ENCODE measurements around the gene ADGRG6. TPM values are rescaled to one million over a fixed set of nuclear protein-coding genes. Genes with fewer than 3 reads are reported as not detected.

ADGRG6 gene
- polyA plus RNA-seq, 1 of the 3 experiments (the other 2 are of a cell fraction), result 61.5 TPM

- TF ChIP-seq MXI1 (IDR thresholded peaks at IDR 0.05; ENCODE audit: low read depth, low read length) (no peak), SIN3A (IDR thresholded peaks at IDR 0.05; ENCODE audit: borderline replicate concordance, low read depth, low read length) (no peak), CHD2 (IDR thresholded peaks at IDR 0.05; ENCODE audit: low read length, partially characterized antibody) (no peak), FOXJ3 (CRISPR knock-in tag; IDR thresholded peaks at IDR 0.05) (no peak), TCF12 (IDR thresholded peaks at IDR 0.05) (no peak), GATA2 (CRISPR knock-in tag; IDR thresholded peaks at IDR 0.05) (no peak)
These were observed 6.3 kb downstream of the ADGRG6 start (continued) for GRCh38 chr6:142307963-142308748.

- no peak for DNase-seq
- WGBS (ENCODE audit: low lambda C conversion rate), result 83% methylated on average over 2 of the region's 2 CpGs
- no peaks in the 10 kb centered on the region for H3K9me3 ChIP-seq
- no peak overlapping the region; a peak in 1 of 4 replicates for H3K4me3 ChIP-seq (ENCODE audit: low read depth in 2 of 2, low read length in 1 of 2)
- peaks cover 6 to 8% of the 10 kb centered on the region in 2 experiments for H3K36me3 ChIP-seq (replicated peaks in 1 of 2; ENCODE audit: control insufficient read depth in 1 of 2, insufficient read depth in 2 of 2, low read length in 1 of 2)
- peak overlapping the region; percentile 20; the same call in 1 of the 2 replicates for H3K4me2 ChIP-seq
- no peak overlapping the region; the same call in 1 of the 2 replicates for H2AFZ ChIP-seq (ENCODE audit: low read depth)
- TF ChIP-seq MAX (IDR thresholded peaks at IDR 0.05; ENCODE audit: low read depth) (no peak), USF1 (IDR thresholded peaks at IDR 0.05; ENCODE audit: borderline replicate concordance, low read depth) (no peak), YY1 (IDR thresholded peaks at IDR 0.05; ENCODE audit: low read depth) (no peak), SIN3A (IDR thresholded peaks at IDR 0.05; ENCODE audit: borderline replicate concordance, low read depth, low read length) (no peak), MXI1 (IDR thresholded peaks at IDR 0.05; ENCODE audit: low read depth, low read length) (no peak), TAF1 (IDR thresholded peaks at IDR 0.05; ENCODE audit: borderline replicate concordance, low read depth, low read length) (no peak), RFX5 (IDR thresholded peaks at IDR 0.05; ENCODE audit: low read length) (no peak), REST (IDR thresholded peaks at IDR 0.05; ENCODE audit: low read depth, low read length) (no peak), ELF1 (IDR thresholded peaks at IDR 0.05) (no peak), POLR2AphosphoS5 (IDR thresholded peaks at IDR 0.05; ENCODE audit: low read depth, low read length) (no peak)
- H3K4me1 ChIP-seq (ENCODE audit: control insufficient read depth in 1 of 2, insufficient read depth in 2 of 2, low read depth in 1 of 2, low read length in 1 of 2), result no peaks in the 10 kb centered on the region; a peak in 1 of 4 replicates
- no peaks in the 10 kb centered on the region for H3K9me2 ChIP-seq
- H3K27me3 ChIP-seq (ENCODE audit: insufficient read depth), result no peaks in the 10 kb centered on the region
- POLR2A ChIA-PET, result no interaction called here
- H3K9ac ChIP-seq, result peak overlapping the region; percentile 43; the same call in 1 of the 2 replicates
- peak overlapping the region; percentile 76 to 92 for H3K27ac ChIP-seq (ENCODE audit: low read depth in 2 of 2, low read length in 1 of 2)
- no peaks in the 10 kb centered on the region for H4K20me1 ChIP-seq (ENCODE audit: insufficient read depth)
- peaks cover 93% of the 10 kb centered on the region for H3K79me2 ChIP-seq (ENCODE audit: insufficient read depth)
- peaks cover 11% of the 10 kb centered on the region for H3F3A ChIP-seq (replicated peaks; ENCODE audit: insufficient read depth)
- CTCF ChIA-PET, result no interaction called here
These were observed 7.6 kb downstream of the ADGRG6 start for GRCh38 chr6:142309426-142309825.
